H9 (cell line): ENCODE data around the gene KLHL13. TPM values are rescaled to one million over a fixed set of nuclear protein-coding genes. Genes with fewer than 3 reads are reported as not detected.

Experiments used
- DNase-seq: peaks from one replicate; pipeline ENCODE4 v3.0.0-alpha.2; 2017
- H2AFZ ChIP-seq: one replicate; pipeline ENCODE4 v1.6.1; 2013; ENCODE audit warnings: mild to moderate bottlenecking, low read length, control low read depth, moderate library complexity
- H2AK5ac ChIP-seq: 2 replicates; pipeline ENCODE4 v1.6.1; 2013; ENCODE audit warnings: low read length, control low read depth, mixed read lengths; ENCODE audit not compliant: insufficient read length
- H2BK120ac ChIP-seq: one replicate; pipeline ENCODE4 v1.6.1; 2013; ENCODE audit warnings: low read depth, mild to moderate bottlenecking, low read length, control low read depth, inconsistent platforms; ENCODE audit not compliant: poor library complexity, severe bottlenecking
- H2BK12ac ChIP-seq: 2 replicates; pipeline ENCODE4 v1.6.1; 2013; ENCODE audit warnings: low read length, control low read depth, mixed read lengths, low read depth; ENCODE audit not compliant: insufficient read length
- H2BK15ac ChIP-seq: 2 replicates; pipeline ENCODE4 v1.6.1; 2013; ENCODE audit warnings: low read depth, low read length, control low read depth
- H2BK20ac ChIP-seq: one replicate; pipeline ENCODE4 v1.6.1; 2013; ENCODE audit warnings: low read depth, mild to moderate bottlenecking, low read length, control low read depth, inconsistent platforms; ENCODE audit not compliant: poor library complexity, severe bottlenecking
- H2BK5ac ChIP-seq: 2 replicates; pipeline ENCODE4 v1.6.1; 2013; ENCODE audit warnings: low read length, control low read depth, mixed read lengths; ENCODE audit not compliant: insufficient read length
- H3K14ac ChIP-seq: 2 replicates; pipeline ENCODE4 v1.6.1; 2013; ENCODE audit warnings: low read length, control low read depth; ENCODE audit not compliant: insufficient read depth
- H3K18ac ChIP-seq: 2 replicates; pipeline ENCODE4 v1.6.1; 2013; ENCODE audit warnings: low read depth, mild to moderate bottlenecking, mixed read lengths, low read length, control low read depth; ENCODE audit not compliant: insufficient read length
- H3K23ac ChIP-seq: 2 replicates; pipeline ENCODE4 v1.6.1; 2013; ENCODE audit warnings: low read length, control low read depth, mixed read lengths, low read depth; ENCODE audit not compliant: insufficient read length
- H3K23me2 ChIP-seq: 2 replicates; pipeline ENCODE4 v1.6.1; 2013; ENCODE audit warnings: low read depth, mild to moderate bottlenecking, mixed read lengths, low read length, control low read depth; ENCODE audit not compliant: insufficient read length, poor library complexity, severe bottlenecking
- H3K27ac ChIP-seq: 2 replicates; pipeline ENCODE4 v1.5.1; 2013; ENCODE audit warnings: low read length, control low read depth, mixed read lengths, low read depth; ENCODE audit not compliant: insufficient read length
- H3K27me3 ChIP-seq: 2 replicates; pipeline ENCODE4 v1.6.1; 2013; ENCODE audit warnings: low read length, control low read depth, inconsistent platforms; ENCODE audit not compliant: insufficient read depth
- H3K4ac ChIP-seq: 2 replicates; pipeline ENCODE4 v1.6.1; 2013; ENCODE audit warnings: low read depth, mild to moderate bottlenecking, control low read depth, inconsistent platforms, low read length, moderate library complexity
- H3K4me1 ChIP-seq: 2 replicates; pipeline ENCODE4 v1.6.1; 2013; ENCODE audit warnings: low read length, control low read depth, inconsistent platforms; ENCODE audit not compliant: insufficient read depth
- H3K4me2 ChIP-seq: 2 replicates; pipeline ENCODE4 v1.6.1; 2013; ENCODE audit warnings: low read length, control low read depth, mixed read lengths; ENCODE audit not compliant: insufficient read length, insufficient read depth
- H3K56ac ChIP-seq: 2 replicates; pipeline ENCODE4 v1.6.1; 2013; ENCODE audit warnings: low read depth, mild to moderate bottlenecking, mixed read lengths, low read length, control low read depth; ENCODE audit not compliant: insufficient read length
- H3K79me1 ChIP-seq: 2 replicates; pipeline ENCODE4 v1.6.1; 2013; ENCODE audit warnings: low read depth, mild to moderate bottlenecking, moderate library complexity, low read length, control low read depth, inconsistent platforms; ENCODE audit not compliant: insufficient read depth, poor library complexity, severe bottlenecking
- H3K79me2 ChIP-seq: 2 replicates; pipeline ENCODE4 v1.6.1; 2013; ENCODE audit warnings: low read length, control low read depth, inconsistent platforms; ENCODE audit not compliant: insufficient read depth
- H3K9ac ChIP-seq: 2 replicates; pipeline ENCODE4 v1.6.1; 2013; ENCODE audit warnings: low read length, control low read depth, mixed read lengths; ENCODE audit not compliant: insufficient read length; ENCODE audit errors: extremely low read depth
- H3K9me3 ChIP-seq: one replicate; pipeline ENCODE4 v1.6.1; 2013; ENCODE audit warnings: low read depth, low read length, inconsistent platforms; ENCODE audit not compliant: control insufficient read depth
- H3T11ph ChIP-seq: one replicate; pipeline ENCODE4 v1.6.1; 2013; ENCODE audit warnings: mild to moderate bottlenecking, low read length, control low read depth, inconsistent platforms
- H4K20me1 ChIP-seq: one replicate; pipeline ENCODE4 v1.6.1; 2013; ENCODE audit not compliant: control insufficient read depth, insufficient read length, insufficient read depth
- H4K5ac ChIP-seq: 2 replicates; pipeline ENCODE4 v1.6.1; 2013; ENCODE audit warnings: low read depth, mild to moderate bottlenecking, mixed read lengths, low read length, control low read depth; ENCODE audit not compliant: insufficient read length
- H4K8ac ChIP-seq: replicated peaks from 2 replicates; pipeline ENCODE4 v1.6.1; 2013; ENCODE audit warnings: low read length, control low read depth, mixed read lengths, low read depth; ENCODE audit not compliant: insufficient read length
- H4K91ac ChIP-seq: 2 replicates; pipeline ENCODE4 v1.6.1; 2013; ENCODE audit warnings: low read depth, mild to moderate bottlenecking, moderate library complexity, mixed read lengths, low read length, control low read depth; ENCODE audit not compliant: insufficient read length
- H3K27ac Mint-ChIP-seq, 3 experiments: 2 replicates in 2 of 3; 3 replicates in 1 of 3; pipeline ENCODE4 v1.8.0; 2020 to 2021; ENCODE audit warnings: mixed read lengths in 3 of 3, mild to moderate bottlenecking in 1 of 3, moderate library complexity in 1 of 3
- H3K27me3 Mint-ChIP-seq: 2 replicates; pipeline ENCODE4 v1.8.0; 2021; ENCODE audit warnings: low read depth, mild to moderate bottlenecking, moderate library complexity, mixed read lengths
- H3K36me3 Mint-ChIP-seq, 3 experiments: 2 replicates in 2 of 3; 3 replicates in 1 of 3; pipeline ENCODE4 v1.8.0; 2020 to 2021; ENCODE audit warnings: low read depth in 3 of 3, mixed read lengths in 3 of 3; ENCODE audit not compliant: insufficient read depth in 1 of 3
- H3K4me1 Mint-ChIP-seq, 2 experiments: 2 replicates each; pipeline ENCODE4 v1.8.0; 2020; ENCODE audit warnings: mixed read lengths in 2 of 2
- H3K4me3 Mint-ChIP-seq, 2 experiments: 2 replicates in 1 of 2; 3 replicates in 1 of 2; pipeline ENCODE4 v1.8.0; 2020 to 2021; ENCODE audit warnings: mild to moderate bottlenecking in 2 of 2, mixed read lengths in 2 of 2, moderate library complexity in 1 of 2
- H3K9me3 Mint-ChIP-seq, 2 experiments: 2 replicates in 1 of 2; 3 replicates in 1 of 2; pipeline ENCODE4 v1.8.0; 2020; ENCODE audit warnings: mild to moderate bottlenecking in 2 of 2, mixed read lengths in 2 of 2, moderate library complexity in 1 of 2
- CTCF ChIP-seq: fragments of 200-600 bp; sonication (generic); conservative IDR thresholded peaks from 3 replicates; pipeline ENCODE4 v1.8.0; 2021; ENCODE audit warnings: antibody characterized with exemption, mild to moderate bottlenecking
- WGBS: extraction: QIAGEN DNeasy Blood & Tissue Kit; methylation state at CpG from one replicate; pipeline ENCODE4 v1.1.7; 2013; ENCODE audit warnings: missing lambda C conversion rate, low lambda C conversion rate, mixed read lengths; ENCODE audit not compliant: insufficient read length; ENCODE audit errors: extremely low coverage; 5-methylcytosine and 5-hydroxymethylcytosine counted together
- total RNA-seq: library from RNA; stranded (reverse); gene quantifications from 2 replicates; pipeline ENCODE4 v1.2.1, GENCODE V29; 2021

Gene KLHL13
- total RNA-seq, 1 experiment from 2014 or later: 4.1 TPM

GRCh38 chrX:118114971-118115370, 1.6 kb downstream of the KLHL13 start:
- Histone ChIP-seq H4K91ac (no peak overlapping the region), H3K79me1 (no peaks in the 10 kb centered on the region), H2BK12ac (no peak overlapping the region), H3K27ac (no peak overlapping the region), H3K56ac (no peak overlapping the region), H4K20me1 (no peaks in the 10 kb centered on the region), H3K4ac (no peak overlapping the region), H3K4me1 (no peaks in the 10 kb centered on the region), H4K5ac (no peak overlapping the region), H2BK120ac (no peak overlapping the region), H2BK5ac (no peak overlapping the region), H2AFZ (no peak overlapping the region), H3K9ac (no peak overlapping the region), H3K4me2 (no peak overlapping the region), H3K9me3 (no peaks in the 10 kb centered on the region), H3K18ac (no peak overlapping the region), H3K14ac (no peak overlapping the region), H4K8ac (no peak overlapping the region), H2AK5ac (no peak overlapping the region), H3K23me2 (peaks cover 8% of the 10 kb centered on the region), H2BK15ac (no peak overlapping the region), H3K27me3 (no peaks in the 10 kb centered on the region), H2BK20ac (no peak overlapping the region), H3T11ph (no peak overlapping the region), H3K23ac (no peak overlapping the region), H3K79me2 (no peaks in the 10 kb centered on the region)
- no peak overlapping the region for H3K27ac Mint-ChIP-seq
- WGBS: no CpG with 5 or more reads among the region's 2 CpGs
- H3K4me1 Mint-ChIP-seq: peaks cover 6 to 15% of the 10 kb centered on the region in 2 experiments; a peak in 3 of 4 replicates
- DNase-seq: no peak
- no peaks in the 10 kb centered on the region; a peak in 2 of 7 replicates for H3K36me3 Mint-ChIP-seq
- peak overlapping the region in 1 of 2 experiments; percentile 86; a peak in 3 of 5 replicates for H3K4me3 Mint-ChIP-seq
- TF ChIP-seq CTCF: no peak
- peaks cover 10 to 56% of the 10 kb centered on the region in 2 experiments; a peak in 4 of 5 replicates for H3K9me3 Mint-ChIP-seq
- H3K27me3 Mint-ChIP-seq: peaks cover 32% of the 10 kb centered on the region
